Skeletal muscle cell (primary cell): Measurements from ENCODE around the gene ACOXL.
"Not testable (repeated sequence)": the region's sequence is repeated elsewhere in the genome, so short reads cannot be mapped to it uniquely, and the experiment has no call there.

ENCODE experiments used
- DNase-seq: peaks from one replicate; pipeline ENCODE4 v3.0.0-alpha.2; 2010; ENCODE audit warnings: low read depth
- H3K4me3 ChIP-seq: 2 replicates; pipeline ENCODE4 v1.5.1; 2011; ENCODE audit warnings: low read depth, mild to moderate bottlenecking, control low read depth, low read length, moderate library complexity

ACOXL gene

GRCh38 chr2:110843959-110844510 lies 111.7 kb downstream of the ACOXL start:
- no peak overlapping the region for H3K4me3 ChIP-seq
- no peak for DNase-seq

GRCh38 chr2:110847651-110848050 lies 115.3 kb downstream of the ACOXL start:
- H3K4me3 ChIP-seq = no peak overlapping the region
- no peak for DNase-seq

- no peak for DNase-seq
- H3K4me3 ChIP-seq = no peak overlapping the region
Measured at GRCh38 chr2:110848071-110848470, 115.7 kb downstream of the ACOXL start.

GRCh38 chr2:110848519-110849030 lies 116.2 kb downstream of the ACOXL start:
- no peak for DNase-seq
- H3K4me3 ChIP-seq = no peak overlapping the region

- no peak for DNase-seq
- no peak overlapping the region for H3K4me3 ChIP-seq
Measured at GRCh38 chr2:110851531-110851930, 119.2 kb downstream of the ACOXL start.

GRCh38 chr2:110852051-110852450 lies 119.7 kb downstream of the ACOXL start:
- H3K4me3 ChIP-seq = no peak overlapping the region
- DNase-seq = no peak

- no peak for DNase-seq
- no peak overlapping the region for H3K4me3 ChIP-seq
Measured at GRCh38 chr2:110852541-110853263, 120.3 kb downstream of the ACOXL start.

- no peak for DNase-seq
- H3K4me3 ChIP-seq = no peak overlapping the region
Measured at GRCh38 chr2:110853516-110853915, 121.1 kb downstream of the ACOXL start.

GRCh38 chr2:110853948-110854347 lies 121.6 kb downstream of the ACOXL start:
- no peak overlapping the region for H3K4me3 ChIP-seq
- DNase-seq = no peak

GRCh38 chr2:110854355-110855081 lies 122.1 kb downstream of the ACOXL start:
- DNase-seq = no peak
- H3K4me3 ChIP-seq = no peak overlapping the region

- DNase-seq = not testable (repeated sequence)
Measured at GRCh38 chr2:110855841-110856240, 123.5 kb downstream of the ACOXL start.

GRCh38 chr2:110858135-110858725 lies 125.9 kb downstream of the ACOXL start:
- DNase-seq = no peak
- H3K4me3 ChIP-seq = no peak overlapping the region

More at GRCh38 chr2:110855841-110856240, 123.5 kb downstream of the ACOXL start:
- H3K4me3 ChIP-seq = not testable (repeated sequence)

- no peak for DNase-seq
- no peak overlapping the region for H3K4me3 ChIP-seq
Measured at GRCh38 chr2:110858993-110859701, 126.8 kb downstream of the ACOXL start.

- H3K4me3 ChIP-seq = no peak overlapping the region
- no peak for DNase-seq
Measured at GRCh38 chr2:110860630-110861029, 128.3 kb downstream of the ACOXL start.

GRCh38 chr2:110861616-110862260 lies 129.4 kb downstream of the ACOXL start:
- no peak for DNase-seq
- H3K4me3 ChIP-seq = no peak overlapping the region

- no peak for DNase-seq
- no peak overlapping the region for H3K4me3 ChIP-seq
Measured at GRCh38 chr2:110863726-110864125, 131.4 kb downstream of the ACOXL start.

GRCh38 chr2:110864176-110864575 lies 131.8 kb downstream of the ACOXL start:
- H3K4me3 ChIP-seq = no peak overlapping the region
- DNase-seq = no peak

GRCh38 chr2:110864731-110865130 lies 132.4 kb downstream of the ACOXL start:
- no peak overlapping the region for H3K4me3 ChIP-seq
- DNase-seq = no peak

- DNase-seq = no peak
Measured at GRCh38 chr2:110865188-110865587, 132.8 kb downstream of the ACOXL start.

More at GRCh38 chr2:110865188-110865587, 132.8 kb downstream of the ACOXL start:
- H3K4me3 ChIP-seq = no peak overlapping the region
